Hepatocyte (in vitro differentiated cells): ENCODE results near the gene CELF5. TPM values are rescaled to one million over a fixed set of nuclear protein-coding genes. Genes with fewer than 3 reads are reported as not detected.

Experiments used
- DNase-seq: peaks from one replicate; pipeline ENCODE4 v3.0.0-alpha.2; 2016; ENCODE audit warnings: low spot score
- H2AFZ ChIP-seq: fragments of 200-600 bp; sonication (generic); 2 replicates; pipeline ENCODE4 v1.6.0; 2016; ENCODE audit warnings: antibody characterized with exemption, mild to moderate bottlenecking
- H3K27ac ChIP-seq: fragments of 200-600 bp; sonication (generic); 2 replicates; pipeline ENCODE4 v1.5.1; 2016; ENCODE audit warnings: mild to moderate bottlenecking
- H3K27me3 ChIP-seq: fragments of 200-600 bp; sonication (generic); 2 replicates; pipeline ENCODE4 v1.6.1; 2016
- H3K36me3 ChIP-seq: fragments of 200-600 bp; sonication (generic); replicated peaks from 2 replicates; pipeline ENCODE4 v1.5.1; 2016; ENCODE audit warnings: low read depth; ENCODE audit not compliant: insufficient read depth
- H3K4me1 ChIP-seq: fragments of 200-600 bp; sonication (generic); 2 replicates; pipeline ENCODE4 v1.5.1; 2016; ENCODE audit warnings: mild to moderate bottlenecking, moderate library complexity; ENCODE audit not compliant: insufficient read depth
- H3K4me2 ChIP-seq: fragments of 200-600 bp; sonication (generic); 2 replicates; pipeline ENCODE4 v1.6.0; 2016
- H3K4me3 ChIP-seq: fragments of 200-600 bp; sonication (generic); 2 replicates; pipeline ENCODE4 v1.5.1; 2016; ENCODE audit warnings: mild to moderate bottlenecking
- H3K79me2 ChIP-seq: fragments of 200-600 bp; sonication (generic); 2 replicates; pipeline ENCODE4 v1.6.0; 2017; ENCODE audit warnings: mild to moderate bottlenecking
- H3K9me2 ChIP-seq: fragments of 200-600 bp; sonication (generic); replicated peaks from 2 replicates; pipeline ENCODE4 v1.6.0; 2017; ENCODE audit warnings: mild to moderate bottlenecking; ENCODE audit not compliant: insufficient read depth
- H3K9me3 ChIP-seq: fragments of 200-600 bp; sonication (generic); 2 replicates; pipeline ENCODE4 v1.5.1; 2016; ENCODE audit warnings: low read depth, mild to moderate bottlenecking
- H4K20me1 ChIP-seq: fragments of 200-600 bp; sonication (generic); 2 replicates; pipeline ENCODE4 v1.6.0; 2016; ENCODE audit warnings: mild to moderate bottlenecking; ENCODE audit not compliant: insufficient read depth, poor library complexity, severe bottlenecking
- CTCF ChIP-seq: fragments of 200-600 bp; sonication (generic); IDR thresholded peaks from 2 replicates; pipeline ENCODE4 v1.5.1; 2016; ENCODE audit warnings: antibody characterized with exemption, mild to moderate bottlenecking; ENCODE audit not compliant: poor library complexity
- EZH2 ChIP-seq: fragments of 200-600 bp; sonication (generic); IDR thresholded peaks from 2 replicates; pipeline ENCODE4 v1.6.1; 2016; ENCODE audit warnings: antibody characterized with exemption, mild to moderate bottlenecking, borderline replicate concordance
- EZH2phosphoT487 ChIP-seq: fragments of 200-600 bp; sonication (generic); IDR thresholded peaks from one replicate; pipeline ENCODE4 v1.6.1; 2018; ENCODE audit warnings: antibody characterized with exemption, mild to moderate bottlenecking, low read depth, moderate library complexity; ENCODE audit not compliant: unreplicated experiment, severe bottlenecking
- WGBS: methylation state at CpG from one replicate; pipeline ENCODE4 v1.1.6; 2016; ENCODE audit warnings: low lambda C conversion rate; ENCODE audit errors: missing lambda C conversion rate; 5-methylcytosine and 5-hydroxymethylcytosine counted together
- polyA plus RNA-seq: library from polyadenylated mRNA; unstranded; fragments of >200 nt; fragmentation: Nextera tagmentation; extraction: Ambion mirVana; gene quantifications from 2 replicates; pipeline ENCODE4 v1.2.1, GENCODE V29; 2016
- total RNA-seq: library from RNA; depleted of rRNA; stranded (reverse); fragments of >200 nt; gene quantifications from 2 replicates; pipeline ENCODE4 v1.2.3, GENCODE V29; 2014

Gene CELF5
- total and polyA plus RNA-seq, 2 experiments from 2014 or later = 0.03 to 0.17 TPM

- H3K4me3 ChIP-seq = no peak overlapping the region
- no peaks in the 10 kb centered on the region for H3K4me1 ChIP-seq
- no peaks in the 10 kb centered on the region for H3K36me3 ChIP-seq
- no peaks in the 10 kb centered on the region for H4K20me1 ChIP-seq
- no peak overlapping the region for H3K4me2 ChIP-seq
- no peaks in the 10 kb centered on the region for H3K79me2 ChIP-seq
- peaks cover 11% of the 10 kb centered on the region for H3K27me3 ChIP-seq
- no peak overlapping the region for H2AFZ ChIP-seq
- H3K9me2 ChIP-seq = no peaks in the 10 kb centered on the region
- no peak for TF ChIP-seq EZH2phosphoT487
- no peak for TF ChIP-seq CTCF
- TF ChIP-seq EZH2 = no peak
- DNase-seq = no peak
- no peak overlapping the region for H3K27ac ChIP-seq
- WGBS = 88% methylated on average over 1 of the region's 1 CpG
- no peaks in the 10 kb centered on the region for H3K9me3 ChIP-seq
Measured at GRCh38 chr19:3309724-3310123, 85.3 kb downstream of the CELF5 start.

GRCh38 chr19:3310280-3310679, 85.8 kb downstream of the CELF5 start:
- no peak overlapping the region for H3K4me3 ChIP-seq
- no peaks in the 10 kb centered on the region for H3K79me2 ChIP-seq
- H4K20me1 ChIP-seq = no peaks in the 10 kb centered on the region
- H2AFZ ChIP-seq = no peak overlapping the region
- no peak for TF ChIP-seq EZH2phosphoT487
- no peaks in the 10 kb centered on the region for H3K36me3 ChIP-seq
- no peaks in the 10 kb centered on the region for H3K4me1 ChIP-seq
- H3K27me3 ChIP-seq = peaks cover 11% of the 10 kb centered on the region
- H3K9me3 ChIP-seq = no peaks in the 10 kb centered on the region
- DNase-seq = no peak
- H3K27ac ChIP-seq = no peak overlapping the region
- no peak overlapping the region for H3K4me2 ChIP-seq
- no peaks in the 10 kb centered on the region for H3K9me2 ChIP-seq
- no CpG with 5 or more reads among the region's 1 CpG for WGBS

GRCh38 chr19:3310711-3311110, 86.2 kb downstream of the CELF5 start:
- TF ChIP-seq CTCF (no peak), EZH2 (no peak), EZH2phosphoT487 (no peak)
- no peak overlapping the region for H2AFZ ChIP-seq
- DNase-seq = no peak

DNA sequence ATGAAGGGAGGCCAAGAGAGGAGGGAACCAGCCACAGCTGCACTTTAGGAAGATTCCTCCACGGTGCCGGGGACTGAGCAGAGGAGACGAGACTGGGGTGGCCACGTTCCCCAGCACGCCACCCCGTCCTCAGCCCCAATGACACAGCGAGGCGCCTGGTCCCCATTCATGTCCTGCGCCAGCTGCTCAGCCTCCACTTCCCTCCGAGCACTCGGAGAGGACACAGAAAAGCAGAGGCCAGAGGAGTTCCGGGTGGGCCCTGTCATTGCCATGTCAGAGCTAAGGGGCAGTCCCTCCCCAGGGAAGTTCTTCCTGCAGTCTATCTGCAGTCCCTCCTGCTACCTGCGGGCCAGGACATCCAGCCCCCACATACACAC, 88.7 kb downstream of the CELF5 start:
- Histone ChIP-seq H3K4me3 (no peak overlapping the region), H3K4me2 (no peak overlapping the region), H3K27ac (no peak overlapping the region), H4K20me1 (no peaks in the 10 kb centered on the region), H3K79me2 (no peaks in the 10 kb centered on the region), H3K9me2 (no peaks in the 10 kb centered on the region), H3K4me1 (no peaks in the 10 kb centered on the region), H3K27me3 (peaks cover 11% of the 10 kb centered on the region), H2AFZ (no peak overlapping the region), H3K36me3 (no peaks in the 10 kb centered on the region), H3K9me3 (no peaks in the 10 kb centered on the region)
- TF ChIP-seq EZH2phosphoT487 (no peak), EZH2 (no peak), CTCF (no peak)
- 94% methylated on average over 13 of the region's 13 CpGs for WGBS
- DNase-seq = no peak

More at GRCh38 chr19:3310711-3311110, 86.2 kb downstream of the CELF5 start:
- Histone ChIP-seq H3K4me2 (no peak overlapping the region), H3K9me3 (no peaks in the 10 kb centered on the region), H3K9me2 (no peaks in the 10 kb centered on the region), H3K27ac (no peak overlapping the region), H3K4me3 (no peak overlapping the region), H4K20me1 (no peaks in the 10 kb centered on the region), H3K36me3 (no peaks in the 10 kb centered on the region), H3K27me3 (peaks cover 11% of the 10 kb centered on the region), H3K4me1 (no peaks in the 10 kb centered on the region), H3K79me2 (no peaks in the 10 kb centered on the region)
